Prostate gland (tissue), 2 donors: ENCODE results near the gene WWOX. TPM values are rescaled to one million over a fixed set of nuclear protein-coding genes. Genes with fewer than 3 reads are reported as not detected.

Experiments used
- DNase-seq: peaks from one replicate; pipeline ENCODE4 v3.0.0-alpha.2; 2019; ENCODE audit warnings: low spot score
- H3K27ac ChIP-seq, 2 donors: fragments of 200-600 bp; sonication (generic); 2 replicates each; pipeline ENCODE4 v1.5.1; 2017 to 2019
- H3K27me3 ChIP-seq: fragments of 200-600 bp; sonication (generic); replicated peaks from 2 replicates; pipeline ENCODE4 v1.5.1; 2019; ENCODE audit not compliant: insufficient read depth
- H3K36me3 ChIP-seq, 2 donors: fragments of 200-600 bp; sonication (generic); 1 replicate in 1 of 2; 2 replicates in 1 of 2; pipeline versions ENCODE4 v1.5.1 to v1.8.1; 2017 to 2019
- H3K4me1 ChIP-seq: fragments of 200-600 bp; sonication (generic); replicated peaks from 2 replicates; pipeline ENCODE4 v1.5.1; 2019
- H3K4me3 ChIP-seq, 2 donors: fragments of 200-600 bp; sonication (generic); 2 replicates each; pipeline ENCODE4 v1.5.1; 2017 to 2019
- H3K9me3 ChIP-seq: fragments of 200-600 bp; sonication (generic); 2 replicates; pipeline ENCODE4 v1.5.1; 2017
- CTCF ChIP-seq, 4 experiments: fragments of 200-600 bp in 2 of 4; fragments of 450-650 bp in 2 of 4; sonication (generic) in 2 of 4; IDR thresholded peaks; 1 replicate in 3 of 4; 2 replicates in 1 of 4; pipeline ENCODE4 v1.5.1; 2016 to 2019; ENCODE audit warnings: antibody characterized with exemption in 4 of 4, mild to moderate bottlenecking in 2 of 4, moderate library complexity in 2 of 4
- POLR2A ChIP-seq: fragments of 450-650 bp; IDR thresholded peaks from one replicate; pipeline ENCODE4 v1.6.1; 2016; ENCODE audit warnings: antibody characterized with exemption, mild to moderate bottlenecking
- POLR2AphosphoS5 ChIP-seq: sonication (generic); formaldehyde crosslinking; IDR thresholded peaks from one replicate; pipeline ENCODE4 v1.6.1; 2017; ENCODE audit warnings: antibody characterized with exemption
- WGBS: methylation state at CpG from one replicate; pipeline ENCODE4 v1.1.5; 2018; 5-methylcytosine and 5-hydroxymethylcytosine counted together
- intact Hi-C: fragments of 100-400 bp; cut with DNase I; formaldehyde crosslinking; loops from one replicate; pipeline ENCODE4 v1.14.2; 2022
- total RNA-seq, 2 donors: library from RNA; depleted of rRNA; stranded (reverse); fragments of >200 nt; gene quantifications; one replicate each; pipeline ENCODE4 v1.1.0, GENCODE V29; 2016

The WWOX gene
- total RNA-seq, 2 donors from 2014 or later = 93.2 to 99.4 TPM

GRCh38 chr16:78606545-78606944 is 507.1 kb downstream of the WWOX start:
- Histone ChIP-seq H3K4me3 (no peak overlapping the region), H3K9me3 (no peaks in the 10 kb centered on the region), H3K27ac (no peak overlapping the region), H3K36me3 (no peaks in the 10 kb centered on the region), H3K27me3 (no peaks in the 10 kb centered on the region), H3K4me1 (no peaks in the 10 kb centered on the region)
- intact Hi-C loops = no loop called here
- 89% methylated on average over 8 of the region's 8 CpGs for WGBS
- TF ChIP-seq POLR2AphosphoS5 = no peak
- no peak for TF ChIP-seq POLR2A
- TF ChIP-seq CTCF (IDR thresholded peaks at IDR 0.05) = no peak
- no peak for DNase-seq

- Histone ChIP-seq H3K36me3 (no peaks in the 10 kb centered on the region), H3K27ac (no peak overlapping the region), H3K27me3 (no peaks in the 10 kb centered on the region), H3K4me1 (no peaks in the 10 kb centered on the region), H3K9me3 (no peaks in the 10 kb centered on the region), H3K4me3 (no peak overlapping the region)
- TF ChIP-seq POLR2AphosphoS5 = no peak
- no peak for TF ChIP-seq CTCF (IDR thresholded peaks at IDR 0.05)
- no peak for TF ChIP-seq POLR2A
- WGBS = 91% methylated on average over 5 of the region's 5 CpGs
- DNase-seq = no peak
- intact Hi-C loops = no loop called here
Observed at GRCh38 chr16:78607022-78607421, 507.6 kb downstream of the WWOX start.

GRCh38 chr16:78607465-78607864 is 508.0 kb downstream of the WWOX start:
- H3K4me1 ChIP-seq = no peaks in the 10 kb centered on the region
- intact Hi-C loops = no loop called here
- DNase-seq = no peak
- H3K4me3 ChIP-seq = no peak overlapping the region
- H3K9me3 ChIP-seq = no peaks in the 10 kb centered on the region
- H3K27me3 ChIP-seq = no peaks in the 10 kb centered on the region
- no peaks in the 10 kb centered on the region for H3K36me3 ChIP-seq
- 56% methylated on average over 6 of the region's 6 CpGs for WGBS
- H3K27ac ChIP-seq = no peak overlapping the region
- TF ChIP-seq POLR2A (no peak), POLR2AphosphoS5 (no peak), CTCF (IDR thresholded peaks at IDR 0.05) (no peak)

GRCh38 chr16:78608305-78608776 is 508.9 kb downstream of the WWOX start:
- DNase-seq = no peak
- TF ChIP-seq POLR2AphosphoS5 (no peak), POLR2A (no peak), CTCF (IDR thresholded peaks at IDR 0.05) (no peak)
- Histone ChIP-seq H3K9me3 (no peaks in the 10 kb centered on the region), H3K4me1 (no peaks in the 10 kb centered on the region), H3K27ac (no peak overlapping the region), H3K36me3 (no peaks in the 10 kb centered on the region), H3K27me3 (no peaks in the 10 kb centered on the region), H3K4me3 (no peak overlapping the region)
- intact Hi-C loops = no loop called here
- 70% methylated on average over 9 of the region's 9 CpGs for WGBS

- TF ChIP-seq CTCF (IDR thresholded peaks at IDR 0.05) (no peak), POLR2A (no peak), POLR2AphosphoS5 (no peak)
Observed at GRCh38 chr16:78609402-78610274, 510.2 kb downstream of the WWOX start.

More at GRCh38 chr16:78609402-78610274, 510.2 kb downstream of the WWOX start:
- Histone ChIP-seq H3K27ac (no peak overlapping the region), H3K27me3 (no peaks in the 10 kb centered on the region), H3K4me1 (no peaks in the 10 kb centered on the region), H3K9me3 (no peaks in the 10 kb centered on the region), H3K4me3 (no peak overlapping the region), H3K36me3 (no peaks in the 10 kb centered on the region)
- WGBS = 85% methylated on average over 13 of the region's 13 CpGs
- intact Hi-C loops = no loop called here
- no peak for DNase-seq
